Measurements from ENCODE around the gene SLC7A1.

SLC7A1 gene

DNA sequence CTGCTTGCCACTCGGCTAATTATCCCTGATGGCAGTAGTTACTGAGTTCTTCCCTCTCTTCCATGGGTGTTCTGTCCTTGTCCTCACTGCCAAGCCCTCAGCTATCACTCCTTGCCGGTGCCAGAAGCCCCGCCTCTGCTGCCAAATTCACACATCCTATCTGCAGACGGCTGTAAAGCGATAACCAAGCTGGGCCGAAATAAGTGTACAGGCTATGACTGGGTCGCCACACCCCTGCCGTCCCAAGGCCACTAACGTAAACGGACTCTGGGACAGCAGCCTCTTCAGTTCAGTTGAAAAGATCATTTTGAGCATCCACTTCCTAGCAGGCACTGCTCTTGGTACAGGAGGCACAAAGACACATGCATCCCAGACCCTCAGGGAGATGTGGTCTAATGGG lies 13.3 kb downstream of the SLC7A1 start:
- FAIRE-seq: no peak

- no peak for FAIRE-seq
These were observed 13.8 kb downstream of the SLC7A1 start for GRCh38 chr13:29581666-29582065.

DNA sequence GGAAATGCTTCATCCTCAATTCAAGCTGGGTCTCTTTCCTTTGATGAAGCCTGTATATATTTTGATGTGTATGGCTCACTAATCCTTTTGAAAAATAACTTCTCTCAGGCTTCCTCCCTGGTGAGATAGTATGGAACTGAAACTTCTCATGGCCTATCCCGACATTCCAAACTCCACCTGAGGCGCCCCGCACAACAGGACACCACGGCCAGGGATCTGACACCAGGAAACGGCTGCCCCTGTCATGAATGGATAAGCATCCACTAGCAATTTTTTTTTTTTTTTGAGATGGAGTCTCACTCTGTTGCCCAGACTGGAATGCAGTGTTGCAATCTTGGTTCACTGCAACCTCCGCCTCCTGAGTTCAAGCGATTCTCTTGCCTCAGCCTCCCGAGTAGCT lies 16.4 kb downstream of the SLC7A1 start:
- FAIRE-seq: no peak

- FAIRE-seq: no peak
These were observed 17.0 kb downstream of the SLC7A1 start for GRCh38 chr13:29578300-29579085.

GRCh38 chr13:29577136-29578051 lies 18.1 kb downstream of the SLC7A1 start:
- no peak for FAIRE-seq

GRCh38 chr13:29576581-29576980 lies 18.9 kb downstream of the SLC7A1 start:
- no peak for FAIRE-seq

GRCh38 chr13:29575098-29575497 lies 20.4 kb downstream of the SLC7A1 start:
- FAIRE-seq: no peak

- FAIRE-seq: no peak
These were observed 22.3 kb downstream of the SLC7A1 start for GRCh38 chr13:29573190-29573589.

GRCh38 chr13:29572575-29572974 lies 22.9 kb downstream of the SLC7A1 start:
- no peak for FAIRE-seq

DNA sequence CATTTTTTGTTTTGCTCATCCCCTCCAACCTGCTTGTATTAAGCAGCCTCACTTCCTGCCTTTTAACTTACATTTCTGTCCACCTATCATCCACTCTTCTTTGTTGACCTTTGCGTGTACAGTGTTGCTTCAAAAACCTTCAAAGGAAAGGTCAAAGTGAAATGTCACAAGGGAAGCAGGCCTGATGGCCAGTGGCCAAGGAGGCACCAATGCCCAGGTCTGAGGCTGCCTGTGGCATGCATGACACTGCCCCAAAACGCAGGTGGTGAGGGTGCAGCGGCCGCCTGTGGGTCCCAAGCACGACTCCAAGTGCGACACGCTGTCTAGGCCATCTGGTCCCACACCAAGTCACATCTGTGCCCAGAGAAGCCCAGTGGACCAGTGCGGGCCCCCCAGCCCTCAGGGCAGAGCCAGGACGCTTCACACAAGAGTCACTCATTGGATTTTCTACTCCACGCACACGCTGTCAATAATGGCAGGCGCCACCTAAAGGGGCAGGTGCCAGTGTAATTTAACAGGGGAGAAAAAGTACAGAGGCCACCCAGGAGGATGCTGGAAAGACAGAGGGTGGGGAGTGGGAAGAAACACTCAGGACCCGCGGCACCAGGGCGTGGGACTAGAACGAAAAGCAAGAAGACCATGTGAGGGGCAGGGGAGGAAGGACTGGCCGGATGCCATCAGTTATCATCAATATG lies 23.5 kb downstream of the SLC7A1 start:
- FAIRE-seq: no peak

DNA sequence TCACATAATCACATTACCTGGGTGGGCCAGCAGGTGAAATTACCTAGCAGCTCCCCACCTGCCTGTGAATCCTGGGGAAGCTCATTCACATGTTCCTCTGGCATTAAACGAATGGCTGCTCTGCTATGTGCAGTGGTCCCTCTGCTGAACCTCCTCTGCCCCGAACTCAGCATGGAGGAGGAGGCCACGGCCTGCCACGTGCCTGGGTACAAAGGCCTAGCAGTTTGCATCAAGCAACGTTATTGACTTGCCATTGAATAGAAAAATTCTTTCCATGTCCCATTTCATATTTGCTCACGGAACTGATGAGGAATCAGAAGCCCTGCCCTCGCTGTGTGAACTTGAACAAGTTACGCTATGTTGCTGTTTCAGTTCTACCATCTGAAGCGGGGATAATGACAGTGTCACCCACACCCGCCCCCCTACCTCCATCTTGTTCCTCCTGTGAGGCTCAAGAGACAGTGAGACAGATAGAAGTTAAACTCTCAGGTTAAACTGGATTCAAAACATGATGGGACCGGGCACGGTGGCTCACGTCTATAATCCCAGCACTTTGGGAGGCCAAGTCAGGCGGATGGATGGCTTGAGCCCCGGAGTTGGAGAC lies 25.3 kb downstream of the SLC7A1 start:
- FAIRE-seq: no peak

- FAIRE-seq: no peak
These were observed 26.0 kb downstream of the SLC7A1 start for GRCh38 chr13:29569253-29570050.

DNA sequence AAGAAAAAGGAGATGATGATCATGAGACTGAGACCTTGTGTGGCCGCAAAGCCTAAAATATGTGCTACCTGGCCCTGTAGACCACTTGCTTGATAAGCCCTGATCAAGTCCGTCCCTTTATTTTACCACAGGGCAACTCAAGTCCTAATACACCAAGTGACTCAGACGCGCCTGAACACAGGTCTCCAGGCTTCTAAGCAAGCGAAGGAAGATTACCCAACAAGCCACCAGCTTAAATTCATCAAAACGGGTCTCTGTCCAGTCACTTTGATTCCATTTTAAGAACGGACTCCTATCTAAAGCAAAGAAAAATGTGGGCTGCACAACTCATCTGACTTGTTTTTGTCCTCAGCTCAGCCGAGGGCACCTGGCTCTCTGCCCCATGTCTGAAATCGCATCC lies 26.8 kb downstream of the SLC7A1 start:
- FAIRE-seq: no peak

- no peak for FAIRE-seq
These were observed 28.1 kb downstream of the SLC7A1 start for GRCh38 chr13:29567411-29567810.

DNA sequence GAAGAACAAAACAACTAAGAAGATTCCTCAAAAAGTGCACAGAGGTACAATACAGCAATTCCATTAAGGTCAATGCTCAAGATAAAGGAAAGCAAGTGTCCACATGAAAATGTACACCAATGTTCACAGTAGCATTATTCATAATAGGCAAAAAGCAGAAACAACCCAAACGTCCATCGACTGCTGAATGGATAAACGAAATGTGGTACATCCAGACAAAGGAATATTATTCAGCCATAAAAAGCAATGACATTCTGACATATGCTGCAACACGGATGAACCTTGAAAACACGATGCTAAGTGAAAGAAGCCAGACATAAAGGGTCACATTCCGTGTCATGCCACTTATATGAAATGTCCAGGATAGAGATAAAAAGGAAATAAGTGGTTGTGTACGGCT lies 29.3 kb downstream of the SLC7A1 start:
- no peak for FAIRE-seq

GRCh38 chr13:29564818-29565217 lies 30.7 kb downstream of the SLC7A1 start:
- no peak for FAIRE-seq

- no peak for FAIRE-seq
These were observed 31.1 kb downstream of the SLC7A1 start for GRCh38 chr13:29564373-29564772.

DNA sequence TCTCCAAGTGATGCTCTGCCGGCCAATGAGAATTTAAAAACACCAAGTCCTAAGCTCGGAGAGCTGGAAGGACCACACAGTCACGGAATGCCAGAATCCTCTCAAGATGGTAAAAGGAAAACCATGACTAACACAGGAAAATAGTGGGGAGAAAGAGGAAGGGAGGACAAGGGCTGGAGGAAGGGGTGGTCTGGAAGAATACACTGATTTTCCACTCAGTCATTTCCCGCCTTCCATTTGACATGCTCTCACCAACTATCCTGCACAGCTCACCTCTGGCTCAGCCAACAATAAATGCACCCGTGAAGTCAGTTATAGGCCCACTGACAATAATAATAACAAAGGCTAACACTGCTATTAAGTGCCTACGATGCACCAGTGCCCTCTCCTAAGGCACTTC lies 31.5 kb downstream of the SLC7A1 start:
- FAIRE-seq: no peak

GRCh38 chr13:29562786-29563438 lies 32.6 kb downstream of the SLC7A1 start:
- no peak for FAIRE-seq

GRCh38 chr13:29561918-29562317 lies 33.6 kb downstream of the SLC7A1 start:
- FAIRE-seq: no peak

GRCh38 chr13:29556742-29557141 lies 38.7 kb downstream of the SLC7A1 start:
- FAIRE-seq: no peak

DNA sequence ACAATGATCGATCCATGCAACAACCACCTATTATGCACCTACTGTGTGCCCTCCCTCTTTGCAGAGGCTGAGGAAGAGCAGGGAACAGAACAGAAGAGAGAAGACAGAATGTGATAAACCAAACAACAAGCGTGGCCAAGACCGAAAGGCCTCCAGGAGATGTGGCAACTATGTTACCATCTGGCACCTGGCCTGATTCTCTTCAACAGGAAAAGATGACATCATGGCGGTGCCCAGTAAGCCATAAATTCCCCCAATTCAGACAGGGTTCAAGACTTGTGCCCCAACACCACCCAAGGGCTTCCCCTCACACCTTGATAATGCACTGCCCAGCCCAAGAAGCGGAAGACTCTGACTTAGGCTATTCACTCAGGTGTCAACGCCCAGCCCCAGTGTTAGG lies 44.3 kb downstream of the SLC7A1 start:
- no peak for FAIRE-seq
